Hepatocyte (in vitro differentiated cells): Measurements from ENCODE around the gene P2RX4.

Experiments used
- CTCF ChIP-seq: fragments of 200-600 bp; sonication (generic); IDR thresholded peaks from 2 replicates; pipeline ENCODE4 v1.5.1; 2016; ENCODE audit warnings: antibody characterized with exemption, mild to moderate bottlenecking; ENCODE audit not compliant: poor library complexity
- EZH2phosphoT487 ChIP-seq: fragments of 200-600 bp; sonication (generic); IDR thresholded peaks from one replicate; pipeline ENCODE4 v1.6.1; 2018; ENCODE audit warnings: antibody characterized with exemption, mild to moderate bottlenecking, low read depth, moderate library complexity; ENCODE audit not compliant: unreplicated experiment, severe bottlenecking

- TF ChIP-seq EZH2phosphoT487 = no peak
- no peak for TF ChIP-seq CTCF
These were observed 23.7 kb downstream of the P2RX4 start for GRCh38 chr12:121233628-121234020.
